GM21619 (cell line): ENCODE measurements around the gene SCAMP5.

Experiments used
- ATAC-seq: cut with Tn5 transposase; IDR thresholded peaks from one replicate; pipeline ENCODE4 v1.9.1; 2021; ENCODE audit not compliant: unreplicated experiment

Gene SCAMP5

GRCh38 chr15:75067123-75067830 is 71.9 kb downstream of the SCAMP5 start:
- no peak for ATAC-seq

- no peak for ATAC-seq
Measured at GRCh38 chr15:75068748-75069147, 73.4 kb downstream of the SCAMP5 start.

- peak; percentile 85 for ATAC-seq
Measured at GRCh38 chr15:75069301-75069925, 74.0 kb downstream of the SCAMP5 start.

GRCh38 chr15:75070674-75071073 is 75.3 kb downstream of the SCAMP5 start:
- no peak for ATAC-seq
